Neural cell (in vitro differentiated cells): ENCODE data around the gene CTDP1. TPM values are rescaled to one million over a fixed set of nuclear protein-coding genes. Genes with fewer than 3 reads are reported as not detected.

ENCODE experiments used
- H2AFZ ChIP-seq: fragments of 200-600, 300-800 bp; sonication (generic), shearing (Covaris generic); 2 replicates; pipeline ENCODE4 v1.6.0; 2014; ENCODE audit warnings: low read depth, mild to moderate bottlenecking, antibody characterized with exemption, low read length, moderate library complexity
- H3F3A ChIP-seq: fragments of 200-600 bp; shearing (Covaris generic); 2 replicates; pipeline ENCODE4 v1.6.1; 2016; ENCODE audit warnings: mild to moderate bottlenecking, moderate library complexity, mixed read lengths, antibody characterized with exemption, low read length; ENCODE audit not compliant: insufficient read depth, poor library complexity, severe bottlenecking
- H3K27ac ChIP-seq: fragments of 200-600, 300-800 bp; sonication (generic), shearing (Covaris generic); 2 replicates; pipeline ENCODE4 v1.5.1; 2014; ENCODE audit warnings: mild to moderate bottlenecking, low read length, moderate library complexity
- H3K27me3 ChIP-seq: fragments of 300-800, 200-600 bp; sonication (generic), shearing (Covaris generic); 2 replicates; pipeline ENCODE4 v1.6.0; 2014; ENCODE audit warnings: mild to moderate bottlenecking, low read depth, low read length, moderate library complexity; ENCODE audit not compliant: insufficient read depth
- H3K36me3 ChIP-seq: fragments of 300-800, 200-600 bp; sonication (generic), shearing (Covaris generic); 2 replicates; pipeline ENCODE4 v1.5.1; 2014; ENCODE audit warnings: mild to moderate bottlenecking, antibody characterized with exemption, low read length, moderate library complexity; ENCODE audit not compliant: insufficient read depth
- H3K4me2 ChIP-seq: fragments of 300-800, 200-600 bp; sonication (generic), shearing (Covaris generic); 2 replicates; pipeline ENCODE4 v1.6.0; 2014; ENCODE audit warnings: mild to moderate bottlenecking, low read length
- H3K4me3 ChIP-seq: fragments of 300-800, 200-600 bp; sonication (generic), shearing (Covaris generic); 2 replicates; pipeline ENCODE4 v1.5.1; 2014; ENCODE audit warnings: mild to moderate bottlenecking, low read length, moderate library complexity
- H3K79me2 ChIP-seq: fragments of 200-600 bp; shearing (Covaris generic); replicated peaks from 2 replicates; pipeline ENCODE4 v1.6.0; 2014; ENCODE audit warnings: mild to moderate bottlenecking, low read length, moderate library complexity; ENCODE audit not compliant: insufficient read depth
- H3K9ac ChIP-seq: fragments of 300-800, 200-600 bp; sonication (generic), shearing (Covaris generic); 2 replicates; pipeline ENCODE4 v1.6.1; 2016; ENCODE audit warnings: mild to moderate bottlenecking, low read length, mixed read lengths
- H3K9me2 ChIP-seq: fragments of 200-600 bp; shearing (Covaris generic); 2 replicates; pipeline ENCODE4 v1.6.1; 2016; ENCODE audit warnings: mild to moderate bottlenecking, low read length, mixed read lengths; ENCODE audit not compliant: insufficient read depth
- H3K9me3 ChIP-seq: fragments of 200-600, 300-800 bp; sonication (generic), shearing (Covaris generic); 2 replicates; pipeline ENCODE4 v1.6.1; 2016; ENCODE audit warnings: mild to moderate bottlenecking, mixed run types, low read length, moderate library complexity, mixed read lengths
- H4K20me1 ChIP-seq: fragments of 200-600 bp; shearing (Covaris generic); 2 replicates; pipeline ENCODE4 v1.6.1; 2016; ENCODE audit warnings: mild to moderate bottlenecking, mixed run types; ENCODE audit not compliant: insufficient read depth
- CTCF ChIP-seq: fragments of 450-650 bp; IDR thresholded peaks from 2 replicates; pipeline ENCODE4 v1.5.1; 2014; ENCODE audit warnings: antibody characterized with exemption, mild to moderate bottlenecking, moderate library complexity; ENCODE audit not compliant: poor library complexity, severe bottlenecking
- EP300 ChIP-seq: fragments of 450-650 bp; conservative IDR thresholded peaks from 2 replicates; pipeline ENCODE4 v1.6.1; 2014; ENCODE audit warnings: antibody characterized with exemption, mild to moderate bottlenecking, moderate library complexity; ENCODE audit not compliant: poor library complexity, severe bottlenecking
- EZH2 ChIP-seq: fragments of 200-600, 300-800 bp; shearing (Covaris generic), sonication (generic); IDR thresholded peaks from 2 replicates; pipeline ENCODE4 v1.6.1; 2014; ENCODE audit warnings: antibody characterized with exemption, low read length, borderline replicate concordance, mild to moderate bottlenecking; ENCODE audit not compliant: insufficient read depth, poor library complexity, severe bottlenecking
- MXI1 ChIP-seq: fragments of 450-650 bp; conservative IDR thresholded peaks from 2 replicates; pipeline ENCODE4 v1.6.1; 2014; ENCODE audit warnings: antibody characterized with exemption, mild to moderate bottlenecking; ENCODE audit not compliant: poor library complexity, severe bottlenecking
- POLR2AphosphoS5 ChIP-seq: IDR thresholded peaks from 2 replicates; pipeline ENCODE4 v1.6.1; 2012
- RAD21 ChIP-seq: fragments of 450-650 bp; conservative IDR thresholded peaks from 2 replicates; pipeline ENCODE4 v1.6.1; 2014; ENCODE audit warnings: antibody characterized with exemption, mild to moderate bottlenecking, moderate library complexity
- REST ChIP-seq: IDR thresholded peaks from 2 replicates; pipeline ENCODE4 v1.6.1; 2012; ENCODE audit warnings: borderline replicate concordance
- SMC3 ChIP-seq: fragments of 450-650 bp; conservative IDR thresholded peaks from 2 replicates; pipeline ENCODE4 v1.6.1; 2014; ENCODE audit warnings: antibody characterized with exemption, mild to moderate bottlenecking, moderate library complexity; ENCODE audit not compliant: poor library complexity
- TAF1 ChIP-seq: IDR thresholded peaks from 2 replicates; pipeline ENCODE4 v1.6.1; 2012; ENCODE audit warnings: low read depth
- polyA plus RNA-seq: library from polyadenylated mRNA; depleted of rRNA; stranded (reverse); fragments of >200 nt; gene quantifications from 2 replicates; pipeline ENCODE4 v1.2.3, GENCODE V29; 2014

CTDP1 gene
- polyA plus RNA-seq, 1 donor from 2014 or later: 22.3 TPM

GRCh38 chr18:79798999-79799370 lies 119.4 kb downstream of the CTDP1 start:
- Histone ChIP-seq H3F3A (no peaks in the 10 kb centered on the region), H2AFZ (no peak overlapping the region), H3K4me2 (no peak overlapping the region), H3K27ac (no peak overlapping the region), H3K27me3 (peaks cover 47% of the 10 kb centered on the region), H3K9ac (no peak overlapping the region), H3K4me3 (peak overlapping the region; percentile 67), H3K9me2 (no peaks in the 10 kb centered on the region), H3K36me3 (no peaks in the 10 kb centered on the region), H3K79me2 (no peaks in the 10 kb centered on the region), H4K20me1 (no peaks in the 10 kb centered on the region), H3K9me3 (no peaks in the 10 kb centered on the region)
- TF ChIP-seq MXI1 (no peak), EZH2 (no peak), TAF1 (no peak), CTCF (no peak), POLR2AphosphoS5 (no peak), EP300 (no peak), SMC3 (no peak), REST (no peak), RAD21 (no peak)

- Histone ChIP-seq H3K27me3 (peaks cover 47% of the 10 kb centered on the region), H3K4me3 (no peak overlapping the region)
- TF ChIP-seq MXI1: no peak
- TF ChIP-seq REST: no peak
- TF ChIP-seq CTCF: no peak
- no peak for TF ChIP-seq POLR2AphosphoS5
- TF ChIP-seq EP300: no peak
- TF ChIP-seq RAD21: no peak
These were observed 120.2 kb downstream of the CTDP1 start for GRCh38 chr18:79799619-79800370.

More at GRCh38 chr18:79799619-79800370, 120.2 kb downstream of the CTDP1 start:
- no peak overlapping the region for H3K4me2 ChIP-seq
- no peaks in the 10 kb centered on the region for H4K20me1 ChIP-seq
- H3K9ac ChIP-seq: no peak overlapping the region
- no peaks in the 10 kb centered on the region for H3K36me3 ChIP-seq
- H2AFZ ChIP-seq: no peak overlapping the region
- no peaks in the 10 kb centered on the region for H3K9me2 ChIP-seq
- H3K9me3 ChIP-seq: no peaks in the 10 kb centered on the region
- H3F3A ChIP-seq: no peaks in the 10 kb centered on the region
- H3K79me2 ChIP-seq: no peaks in the 10 kb centered on the region
- H3K27ac ChIP-seq: no peak overlapping the region
